ENCODE measurements around the gene CD48. TPM values are rescaled to one million over a fixed set of nuclear protein-coding genes. Genes with fewer than 3 reads are reported as not detected.

The CD48 gene
- total and polyA plus RNA-seq, 2 donors (not counting 1 experiment from before 2014, with no cell fraction given), result 252 to 428 TPM

GRCh38 chr1:160681066-160681890 lies 30.3 kb downstream of the CD48 start:
- H3K27me3 ChIP-seq (replicated peaks in 1 of 4; ENCODE audit: control extremely low read depth in 1 of 4, control insufficient read depth in 3 of 4, insufficient read depth in 4 of 4, low read length in 3 of 4), result no peaks in the 10 kb centered on the region
- 59% methylated on average over 9 of the region's 10 CpGs for WGBS (ENCODE audit: insufficient coverage)
- Mint-ChIP-seq H3K4me1 (peaks cover 51% of the 10 kb centered on the region), H3K4me3 (no peak overlapping the region), H3K27me3 (no peaks in the 10 kb centered on the region), H3K27ac (peak overlapping the region; percentile 72), H3K9me3 (ENCODE audit: insufficient read depth) (peaks cover under 1% of the 10 kb centered on the region)
- ChIA-PET CTCF (interaction anchor here (0.5 to 7.7 kb wide), 35 partner anchors 9 to 316 kb away, joined by 3 to 123 read pairs (median 4); partner anchors contain the start of genes CD48 and ITLN2), POLR2A (interaction anchor here (1.0 kb wide), 1 partner anchor 87 kb away, joined by 3 read pairs; no protein-coding TSS in a partner anchor)
- H3K4me3 ChIP-seq (ENCODE audit: control extremely low read depth in 1 of 5, extremely low read depth in 1 of 5, insufficient read depth in 1 of 5, low read depth in 2 of 5, low read length in 4 of 5), result no peak overlapping the region
- ATAC-seq (ENCODE audit: low read depth), result peak; percentile 93
- peaks cover 38 to 45% of the 10 kb centered on the region in 2 donors for H3K4me1 ChIP-seq (ENCODE audit: control insufficient read depth in 2 of 2, insufficient read depth in 2 of 2, low read length in 2 of 2)
- no peak overlapping the region for H3K4me2 ChIP-seq (replicated peaks; ENCODE audit: low read depth, low read length, poor library complexity, severe bottlenecking)
- no peak overlapping the region for H2AFZ ChIP-seq (ENCODE audit: insufficient read depth, low read depth, low read length, poor library complexity, severe bottlenecking)
- intact Hi-C loops (cut with micrococcal nuclease), result loop anchor here (1.0 kb wide), 5 partner anchors 31 to 270 kb away; no protein-coding TSS in a partner anchor
- H3K36me3 ChIP-seq (replicated peaks in 1 of 2; ENCODE audit: control extremely low read depth in 1 of 2, control insufficient read depth in 1 of 2, extremely low read depth in 1 of 2, insufficient read depth in 2 of 2, low read length in 1 of 2), result peaks cover 4 to 87% of the 10 kb centered on the region in 2 experiments
- peaks cover 67% of the 10 kb centered on the region for H3K79me2 ChIP-seq (ENCODE audit: control insufficient read depth, insufficient read depth, low read length)
- peak overlapping the region in 1 of 2 donors; percentile 82 for H3K27ac ChIP-seq (ENCODE audit: low read length in 2 of 2)
- peaks cover 26% of the 10 kb centered on the region for H4K20me1 ChIP-seq (ENCODE audit: control insufficient read depth, insufficient read depth, low read length, poor library complexity, severe bottlenecking)
- TF ChIP-seq CTCF (IDR thresholded peaks at IDR 0.05), result peak; percentile 92
- TF ChIP-seq EZH2 (IDR thresholded peaks at IDR 0.05; ENCODE audit: borderline replicate concordance, insufficient read depth, low read depth, low read length, poor library complexity, severe bottlenecking), result no peak
- no peak overlapping the region for H3K9ac ChIP-seq (ENCODE audit: low read length)
- no peaks in the 10 kb centered on the region for H3K9me3 ChIP-seq (ENCODE audit: control extremely low read depth in 1 of 3, control insufficient read depth in 2 of 3, insufficient read depth in 1 of 3, low read length in 2 of 3)
- peak; percentile 89 for DNase-seq

- Histone ChIP-seq H3K9ac (ENCODE audit: low read length) (no peak overlapping the region), H3K36me3 (replicated peaks in 1 of 2; ENCODE audit: control extremely low read depth in 1 of 2, control insufficient read depth in 1 of 2, extremely low read depth in 1 of 2, insufficient read depth in 2 of 2, low read length in 1 of 2) (peaks cover 3 to 86% of the 10 kb centered on the region in 2 experiments), H2AFZ (ENCODE audit: insufficient read depth, low read depth, low read length, poor library complexity, severe bottlenecking) (no peak overlapping the region), H3K27me3 (replicated peaks in 1 of 4; ENCODE audit: control extremely low read depth in 1 of 4, control insufficient read depth in 3 of 4, insufficient read depth in 4 of 4, low read length in 3 of 4) (no peaks in the 10 kb centered on the region), H3K4me2 (replicated peaks; ENCODE audit: low read depth, low read length, poor library complexity, severe bottlenecking) (no peak overlapping the region), H3K9me3 (ENCODE audit: control extremely low read depth in 1 of 3, control insufficient read depth in 2 of 3, insufficient read depth in 1 of 3, low read length in 2 of 3) (no peaks in the 10 kb centered on the region), H3K79me2 (ENCODE audit: control insufficient read depth, insufficient read depth, low read length) (peaks cover 58% of the 10 kb centered on the region), H4K20me1 (ENCODE audit: control insufficient read depth, insufficient read depth, low read length, poor library complexity, severe bottlenecking) (peaks cover 26% of the 10 kb centered on the region), H3K4me3 (ENCODE audit: control extremely low read depth in 1 of 5, extremely low read depth in 1 of 5, insufficient read depth in 1 of 5, low read depth in 2 of 5, low read length in 4 of 5) (no peak overlapping the region), H3K27ac (ENCODE audit: low read length in 2 of 2) (peak overlapping the region in 1 of 2 donors; percentile 82), H3K4me1 (ENCODE audit: control insufficient read depth in 2 of 2, insufficient read depth in 2 of 2, low read length in 2 of 2) (peaks cover 37 to 45% of the 10 kb centered on the region in 2 donors)
- TF ChIP-seq CTCF (IDR thresholded peaks at IDR 0.05), result no peak
- no peak for TF ChIP-seq EZH2 (IDR thresholded peaks at IDR 0.05; ENCODE audit: borderline replicate concordance, insufficient read depth, low read depth, low read length, poor library complexity, severe bottlenecking)
- Mint-ChIP-seq H3K4me1 (peaks cover 50% of the 10 kb centered on the region), H3K27me3 (no peaks in the 10 kb centered on the region), H3K4me3 (no peak overlapping the region), H3K27ac (peak overlapping the region; percentile 60), H3K9me3 (ENCODE audit: insufficient read depth) (no peaks in the 10 kb centered on the region)
- no peak for ATAC-seq (ENCODE audit: low read depth)
- CTCF ChIA-PET, result interaction anchor here (0.5 to 7.7 kb wide), 25 partner anchors 8 to 310 kb away, joined by 3 to 123 read pairs (median 5); partner anchors contain the start of genes CD48, ITLN2 and SLAMF1
- intact Hi-C loops (cut with micrococcal nuclease), result no loop called here
- POLR2A ChIA-PET, result no interaction called here
- 96% methylated on average over 7 of the region's 8 CpGs for WGBS (ENCODE audit: insufficient coverage)
- DNase-seq, result no peak
Measured at GRCh38 chr1:160680399-160680798, 31.2 kb downstream of the CD48 start.
